Mononuclear cell (primary cell): ENCODE results near the gene EPM2AIP1. TPM values are rescaled to one million over a fixed set of nuclear protein-coding genes. Genes with fewer than 3 reads are reported as not detected.
"Not testable (repeated sequence)": the region's sequence is repeated elsewhere in the genome, so short reads cannot be mapped to it uniquely, and the experiment has no call there.

Experiments used
- H3K27me3 ChIP-seq: 2 replicates; pipeline ENCODE4 v1.6.0; 2011; ENCODE audit warnings: low read length, control low read depth; ENCODE audit not compliant: insufficient read depth
- H3K4me1 ChIP-seq: 2 replicates; pipeline ENCODE4 v1.5.1; 2011; ENCODE audit warnings: mild to moderate bottlenecking, low read length, control low read depth; ENCODE audit not compliant: insufficient read depth
- H3K4me3 ChIP-seq: 2 replicates; pipeline ENCODE4 v1.5.1; 2011; ENCODE audit warnings: mild to moderate bottlenecking, low read length, moderate library complexity
- H3K9me3 ChIP-seq: 2 replicates; pipeline ENCODE4 v1.5.1; 2011; ENCODE audit warnings: low read depth, mild to moderate bottlenecking, control low read depth, low read length
- total RNA-seq: library from RNA; depleted of rRNA; stranded (reverse); fragments of >200 nt; gene quantifications from one replicate; pipeline ENCODE4 v1.2.3, GENCODE V29; 2012

EPM2AIP1 gene
- total RNA-seq, 1 donor, result 42.5 TPM

DNA sequence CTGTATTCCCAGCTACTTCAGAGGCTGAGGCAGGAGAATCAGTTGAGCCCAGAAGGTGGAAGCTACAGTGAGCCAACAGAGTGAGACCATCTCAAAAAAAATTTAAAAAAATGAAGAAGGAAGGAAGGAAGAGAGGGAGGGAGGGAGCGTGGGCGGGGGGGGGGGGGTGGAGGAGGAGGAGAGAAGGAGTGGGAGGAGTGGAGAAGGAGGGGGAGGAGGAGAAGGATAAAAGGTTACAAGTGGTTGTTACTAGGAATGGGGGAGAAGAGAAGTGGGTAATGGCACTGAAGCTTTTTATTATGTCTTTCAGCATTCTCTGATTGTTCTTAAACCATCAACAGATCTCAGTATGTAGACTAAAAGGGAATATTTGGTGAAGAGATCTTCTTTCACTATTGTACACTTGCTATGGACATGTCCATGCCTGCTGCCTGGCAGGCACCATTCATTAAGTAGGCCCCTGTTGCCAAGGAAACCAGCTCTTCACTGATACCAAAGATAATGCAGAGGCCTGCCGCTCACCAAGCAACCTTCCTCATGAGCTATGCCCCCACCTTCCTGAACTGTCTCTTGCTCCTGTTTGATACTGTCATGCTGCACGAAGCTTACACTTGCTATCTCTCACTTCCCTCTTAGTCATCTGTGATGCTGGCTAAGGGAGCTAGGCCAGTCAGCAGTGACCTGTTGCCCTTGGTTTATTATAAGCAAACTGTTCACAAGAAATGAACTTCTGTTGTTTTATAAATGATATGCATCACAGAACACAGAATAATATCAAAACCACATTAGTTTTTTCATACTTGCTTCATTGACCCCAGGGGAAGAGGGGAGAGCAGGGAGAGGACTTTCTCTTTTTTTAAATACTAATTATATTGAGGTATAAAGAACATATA lies 23.1 kb downstream of the EPM2AIP1 start:
- Histone ChIP-seq H3K27me3 (no peaks in the 10 kb centered on the region), H3K4me3 (no peak overlapping the region), H3K9me3 (no peaks in the 10 kb centered on the region), H3K4me1 (peaks cover 16% of the 10 kb centered on the region)

- Histone ChIP-seq H3K4me3 (no peak overlapping the region), H3K27me3 (no peaks in the 10 kb centered on the region), H3K4me1 (peaks cover 16% of the 10 kb centered on the region), H3K9me3 (no peaks in the 10 kb centered on the region)
Measured at GRCh38 chr3:36969085-36969484, 23.8 kb downstream of the EPM2AIP1 start.

DNA sequence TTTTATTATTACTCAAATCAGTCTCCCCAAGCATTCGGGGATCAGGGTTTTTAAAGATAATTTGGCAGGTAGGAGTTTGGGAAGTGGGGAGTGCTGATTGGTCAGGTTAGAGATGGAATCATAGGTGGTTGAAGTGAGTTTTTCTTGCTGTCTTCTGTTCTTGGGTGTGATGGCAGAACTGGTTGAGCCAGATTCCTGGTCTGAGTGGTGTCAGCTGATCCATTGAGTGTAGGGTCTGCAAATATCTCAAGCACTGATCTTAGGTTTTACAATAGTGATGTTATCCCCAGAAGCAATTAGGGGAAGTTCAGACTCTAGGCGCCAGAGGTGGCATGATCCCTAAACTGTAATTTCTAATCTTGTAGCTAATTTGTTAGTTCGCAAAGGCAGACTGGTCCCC lies 27.5 kb downstream of the EPM2AIP1 start:
- no peak overlapping the region for H3K4me3 ChIP-seq
- H3K27me3 ChIP-seq, result no peaks in the 10 kb centered on the region
- no peaks in the 10 kb centered on the region for H3K9me3 ChIP-seq
- peaks cover 13% of the 10 kb centered on the region for H3K4me1 ChIP-seq

DNA sequence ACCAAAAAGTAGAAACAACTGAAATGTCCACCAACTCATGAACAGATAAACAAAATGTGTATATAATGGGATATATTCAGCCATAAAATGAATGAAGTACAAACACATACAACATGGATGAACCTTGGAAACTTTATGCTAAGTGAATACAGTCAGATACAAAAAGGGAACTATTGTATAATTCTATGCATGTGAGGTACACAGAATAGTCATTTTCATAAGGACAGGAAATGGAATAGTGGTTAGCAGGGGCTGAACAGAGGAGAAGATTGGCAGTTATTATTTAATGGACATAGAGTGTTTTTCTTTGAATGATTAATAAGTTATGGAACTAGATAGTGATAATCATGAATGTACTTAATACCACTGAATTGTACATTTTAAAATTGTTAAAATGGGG lies 28.1 kb downstream of the EPM2AIP1 start:
- Histone ChIP-seq H3K4me1 (peaks cover 7% of the 10 kb centered on the region), H3K4me3 (no peak overlapping the region), H3K27me3 (no peaks in the 10 kb centered on the region), H3K9me3 (no peaks in the 10 kb centered on the region)

GRCh38 chr3:36964331-36964730 lies 28.6 kb downstream of the EPM2AIP1 start:
- peaks cover 3% of the 10 kb centered on the region for H3K4me1 ChIP-seq
- H3K4me3 ChIP-seq, result no peak overlapping the region
- no peaks in the 10 kb centered on the region for H3K9me3 ChIP-seq
- H3K27me3 ChIP-seq, result no peaks in the 10 kb centered on the region

GRCh38 chr3:36963008-36963407 lies 29.9 kb downstream of the EPM2AIP1 start:
- H3K27me3 ChIP-seq, H3K4me3 ChIP-seq, H3K4me1 ChIP-seq, H3K9me3 ChIP-seq: not testable (repeated sequence)

- no peak overlapping the region for H3K4me3 ChIP-seq
- H3K27me3 ChIP-seq, result no peaks in the 10 kb centered on the region
- no peaks in the 10 kb centered on the region for H3K9me3 ChIP-seq
- H3K4me1 ChIP-seq, result no peaks in the 10 kb centered on the region
Measured at GRCh38 chr3:36960502-36960901, 32.4 kb downstream of the EPM2AIP1 start.

GRCh38 chr3:36959821-36960220 lies 33.1 kb downstream of the EPM2AIP1 start:
- Histone ChIP-seq H3K4me3 (no peak overlapping the region), H3K4me1 (no peaks in the 10 kb centered on the region), H3K9me3 (no peaks in the 10 kb centered on the region), H3K27me3 (no peaks in the 10 kb centered on the region)

DNA sequence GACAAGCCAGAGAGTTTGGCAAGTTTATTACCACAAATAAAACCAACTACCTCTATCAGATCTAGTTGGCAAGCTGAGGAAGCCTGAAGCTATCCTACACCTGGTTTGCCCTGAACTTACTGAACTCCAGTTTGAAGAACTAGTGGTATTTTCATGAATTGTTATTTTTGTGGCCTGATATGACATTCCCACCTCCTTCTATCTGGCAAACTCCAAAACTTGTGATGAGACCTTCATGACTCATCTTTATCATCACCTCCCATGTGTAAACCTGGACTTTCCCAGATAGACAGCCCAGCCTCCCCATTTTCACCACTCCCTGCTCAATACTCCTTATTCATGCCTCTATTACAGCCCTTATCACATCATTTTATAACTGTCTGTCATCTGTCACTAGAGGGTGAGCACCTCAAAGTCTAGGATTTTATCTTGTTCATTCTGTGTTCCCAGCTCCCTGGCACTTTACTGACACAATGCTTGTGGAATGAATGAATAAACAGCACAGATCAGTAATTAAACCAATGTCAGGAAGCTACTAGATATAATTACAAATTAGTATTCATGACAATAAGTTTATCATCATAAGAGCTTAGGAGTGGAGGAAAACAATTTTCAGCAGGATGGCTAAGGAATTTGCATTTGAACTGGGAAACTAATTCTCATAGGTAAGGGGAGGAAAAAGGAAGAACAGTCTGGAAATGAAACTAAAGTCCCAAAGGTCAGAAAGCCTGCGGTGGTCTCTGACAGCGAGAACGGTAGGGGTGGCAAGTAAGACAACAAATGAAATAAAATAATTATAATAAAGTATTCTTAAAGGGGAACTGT lies 34.9 kb downstream of the EPM2AIP1 start:
- H3K4me1 ChIP-seq, result no peaks in the 10 kb centered on the region
- H3K9me3 ChIP-seq, result no peaks in the 10 kb centered on the region
- no peaks in the 10 kb centered on the region for H3K27me3 ChIP-seq
- H3K4me3 ChIP-seq, result no peak overlapping the region

DNA sequence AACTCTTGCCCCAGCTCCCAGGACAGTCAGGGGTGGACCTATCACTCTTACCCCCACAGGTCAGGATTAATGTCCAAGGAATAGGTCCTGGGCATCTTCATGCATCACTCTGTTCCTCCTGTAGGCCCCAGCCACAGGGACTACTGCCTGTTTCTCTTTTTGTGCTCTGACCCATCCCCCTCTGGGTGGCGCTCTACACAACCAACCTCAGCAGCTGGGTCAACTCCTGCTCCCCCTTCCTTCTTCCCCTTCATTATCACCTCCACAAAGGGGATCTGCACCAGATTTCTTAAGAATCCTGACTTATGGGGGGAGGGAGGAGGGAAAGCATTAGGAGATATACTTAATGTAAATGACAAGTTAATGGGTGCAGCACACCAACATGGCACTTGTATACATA lies 35.9 kb downstream of the EPM2AIP1 start:
- no peaks in the 10 kb centered on the region for H3K4me1 ChIP-seq
- no peaks in the 10 kb centered on the region for H3K9me3 ChIP-seq
- H3K4me3 ChIP-seq, result no peak overlapping the region
- H3K27me3 ChIP-seq, result no peaks in the 10 kb centered on the region

DNA sequence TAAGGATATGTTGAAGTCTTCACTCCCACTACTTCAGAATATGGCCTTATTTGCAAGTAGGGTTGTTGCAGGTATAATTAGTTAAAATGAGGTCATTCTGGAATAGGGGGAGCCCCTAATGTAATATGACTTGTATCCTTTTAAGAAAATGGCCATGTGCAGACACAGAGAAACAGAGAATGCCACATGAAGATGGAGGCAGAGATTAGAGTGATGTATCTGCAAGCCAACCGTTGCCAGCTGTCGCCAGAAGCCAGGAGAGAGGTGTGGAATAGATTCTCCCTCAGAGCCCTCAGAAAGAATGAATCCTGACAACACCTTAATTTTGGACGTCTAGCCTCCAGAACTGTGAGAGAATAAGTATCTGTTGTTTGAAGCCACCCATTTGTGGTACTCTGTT lies 36.8 kb downstream of the EPM2AIP1 start:
- no peaks in the 10 kb centered on the region for H3K9me3 ChIP-seq
- H3K4me3 ChIP-seq, result no peak overlapping the region
- no peaks in the 10 kb centered on the region for H3K4me1 ChIP-seq
- H3K27me3 ChIP-seq, result no peaks in the 10 kb centered on the region

DNA sequence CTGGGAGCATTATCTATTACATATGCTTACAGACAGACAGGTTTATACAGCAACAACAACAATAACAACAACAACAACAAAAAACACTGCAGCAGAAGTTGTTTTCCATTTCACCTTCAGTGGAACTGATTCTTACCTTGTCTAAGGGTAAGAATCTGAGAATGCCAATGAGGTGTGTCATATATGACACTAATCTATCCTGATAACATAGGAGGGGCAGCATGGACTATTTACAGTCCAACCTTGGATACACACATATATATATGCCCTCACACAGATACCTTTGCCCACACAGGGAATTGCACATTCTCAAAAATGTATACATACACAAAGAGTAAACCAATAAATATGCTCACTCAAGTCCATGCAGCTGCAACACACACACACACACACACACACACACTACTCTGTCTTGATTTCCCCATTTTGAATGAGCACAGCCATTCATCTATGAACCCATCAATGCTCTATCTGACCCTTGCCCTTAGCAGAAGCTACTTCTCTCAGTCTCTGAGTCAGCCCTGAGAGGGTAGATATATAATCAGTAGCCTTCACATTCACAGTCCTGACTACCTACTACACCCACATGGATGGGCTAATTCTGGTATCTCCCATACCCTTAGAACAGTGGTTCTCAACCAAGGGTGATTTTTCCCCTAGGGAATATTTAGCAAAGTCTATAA lies 38.3 kb downstream of the EPM2AIP1 start:
- no peaks in the 10 kb centered on the region for H3K27me3 ChIP-seq
- no peaks in the 10 kb centered on the region for H3K4me1 ChIP-seq
- H3K9me3 ChIP-seq, result no peaks in the 10 kb centered on the region
- H3K4me3 ChIP-seq, result no peak overlapping the region

- not testable (repeated sequence) for H3K27me3 ChIP-seq, H3K9me3 ChIP-seq, H3K4me3 ChIP-seq
- peaks cover 15% of the 10 kb centered on the region for H3K4me1 ChIP-seq
Measured at GRCh38 chr3:36947814-36948213, 45.1 kb downstream of the EPM2AIP1 start.

- H3K4me3 ChIP-seq, result peak overlapping the region; percentile 68
- H3K9me3 ChIP-seq, result peaks cover 6% of the 10 kb centered on the region
- no peaks in the 10 kb centered on the region for H3K27me3 ChIP-seq
- peaks cover 15% of the 10 kb centered on the region for H3K4me1 ChIP-seq
Measured at GRCh38 chr3:36945333-36945980, 47.5 kb downstream of the EPM2AIP1 start.
